Stimulated activated memory B cell treated with anti-CD40 and anti-IgM and Interleukin-4, amounts not matched to agents 10 μg/mL and 1 μg/mL and 100 μg/mL, for 72 hours (primary cell): ENCODE data around the gene RDH11.
"Not testable (repeated sequence)": the region's sequence is repeated elsewhere in the genome, so short reads cannot be mapped to it uniquely, and the experiment has no call there.

ENCODE experiments used
- ATAC-seq: fragments of 150-1000 bp; cut with Tn5 transposase; 2 replicates; pipeline ENCODE4 v1.10.0; 2021
- H3K27ac Mint-ChIP-seq: one replicate; pipeline ENCODE4 v1.8.0; 2022; ENCODE audit warnings: mild to moderate bottlenecking, mixed read lengths
- H3K27me3 Mint-ChIP-seq: one replicate; pipeline ENCODE4 v1.8.0; 2022; ENCODE audit warnings: mixed read lengths
- H3K36me3 Mint-ChIP-seq: one replicate; pipeline ENCODE4 v1.8.0; 2022; ENCODE audit warnings: mixed read lengths
- H3K4me1 Mint-ChIP-seq: one replicate; pipeline ENCODE4 v1.8.0; 2022; ENCODE audit warnings: mixed read lengths
- H3K4me3 Mint-ChIP-seq: one replicate; pipeline ENCODE4 v1.8.0; 2022; ENCODE audit warnings: mild to moderate bottlenecking, moderate library complexity, mixed read lengths
- H3K9me3 Mint-ChIP-seq: one replicate; pipeline ENCODE4 v1.8.0; 2022; ENCODE audit warnings: mixed read lengths

RDH11 gene

GRCh38 chr14:67718265-67718664, 22.7 kb upstream of the RDH11 start:
- ATAC-seq, result no peak
- Mint-ChIP-seq H3K36me3 (no peaks in the 10 kb centered on the region), H3K4me1 (peaks cover 10% of the 10 kb centered on the region), H3K9me3 (no peaks in the 10 kb centered on the region), H3K27ac (no peak overlapping the region), H3K27me3 (peaks cover 23% of the 10 kb centered on the region), H3K4me3 (no peak overlapping the region)

- no peaks in the 10 kb centered on the region for H3K36me3 Mint-ChIP-seq
- peaks cover 12% of the 10 kb centered on the region for H3K27me3 Mint-ChIP-seq
- no peak overlapping the region for H3K4me3 Mint-ChIP-seq
- H3K9me3 Mint-ChIP-seq, result no peaks in the 10 kb centered on the region
- peaks cover 1% of the 10 kb centered on the region for H3K4me1 Mint-ChIP-seq
- H3K27ac Mint-ChIP-seq, result no peak overlapping the region
- ATAC-seq, result no peak
These were observed 21.5 kb upstream of the RDH11 start for GRCh38 chr14:67717048-67717447.

GRCh38 chr14:67710209-67710608, 14.6 kb upstream of the RDH11 start:
- H3K4me1 Mint-ChIP-seq, result no peaks in the 10 kb centered on the region
- no peak overlapping the region for H3K27ac Mint-ChIP-seq
- peaks cover 3% of the 10 kb centered on the region for H3K9me3 Mint-ChIP-seq
- H3K36me3 Mint-ChIP-seq, result no peaks in the 10 kb centered on the region
- H3K4me3 Mint-ChIP-seq, result no peak overlapping the region
- no peaks in the 10 kb centered on the region for H3K27me3 Mint-ChIP-seq
- ATAC-seq, result no peak

DNA sequence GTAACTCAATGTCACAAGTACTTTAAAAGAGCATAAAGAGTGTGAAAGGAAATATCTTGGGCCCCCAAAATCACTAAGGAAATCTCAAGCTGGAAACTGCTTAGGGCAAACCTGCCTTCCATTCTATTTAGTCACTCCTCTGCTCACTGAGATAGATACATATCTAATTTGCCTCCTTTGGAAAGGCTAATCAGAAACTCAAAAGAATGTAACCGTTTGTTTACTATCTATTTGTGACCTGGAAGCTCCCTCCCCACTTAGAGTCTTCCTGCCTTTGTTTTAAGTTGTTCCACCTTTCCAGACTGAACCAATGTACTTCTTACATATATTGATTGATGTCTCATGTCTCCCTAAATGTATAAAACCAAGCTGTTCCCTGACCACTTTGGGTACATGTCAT, 14.2 kb upstream of the RDH11 start:
- not testable (repeated sequence) for H3K4me1 Mint-ChIP-seq, H3K36me3 Mint-ChIP-seq, H3K27me3 Mint-ChIP-seq, H3K9me3 Mint-ChIP-seq, ATAC-seq, H3K27ac Mint-ChIP-seq, H3K4me3 Mint-ChIP-seq

GRCh38 chr14:67709346-67709745, 13.8 kb upstream of the RDH11 start:
- ATAC-seq, H3K4me3 Mint-ChIP-seq, H3K4me1 Mint-ChIP-seq, H3K27me3 Mint-ChIP-seq, H3K9me3 Mint-ChIP-seq, H3K27ac Mint-ChIP-seq, H3K36me3 Mint-ChIP-seq: not testable (repeated sequence)

DNA sequence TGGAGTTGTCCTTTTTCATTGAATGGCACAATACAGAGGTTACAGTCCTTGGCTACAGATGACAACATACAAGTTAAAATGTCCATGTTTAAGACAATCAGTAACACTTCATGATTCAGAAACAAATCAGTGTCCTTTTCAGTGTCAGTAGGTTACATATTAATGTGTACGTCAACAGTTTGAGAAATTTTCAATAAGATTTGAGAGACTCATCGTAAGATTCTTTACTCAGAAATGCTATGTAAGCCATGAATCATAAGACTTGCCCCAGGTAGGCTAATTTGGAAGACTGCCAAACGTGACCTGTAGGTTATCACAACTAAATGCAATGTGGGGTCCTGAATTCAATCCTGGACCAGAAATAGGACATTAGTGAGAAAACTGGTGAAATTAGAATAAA, 9.6 kb upstream of the RDH11 start:
- Mint-ChIP-seq H3K9me3 (peaks cover 3% of the 10 kb centered on the region), H3K27me3 (no peaks in the 10 kb centered on the region), H3K27ac (no peak overlapping the region), H3K36me3 (no peaks in the 10 kb centered on the region), H3K4me1 (no peaks in the 10 kb centered on the region), H3K4me3 (no peak overlapping the region)
- no peak for ATAC-seq

GRCh38 chr14:67704484-67705089, 9.0 kb upstream of the RDH11 start:
- no peaks in the 10 kb centered on the region for H3K36me3 Mint-ChIP-seq
- H3K4me3 Mint-ChIP-seq, result no peak overlapping the region
- ATAC-seq, result peak; percentile 78
- no peaks in the 10 kb centered on the region for H3K4me1 Mint-ChIP-seq
- no peak overlapping the region for H3K27ac Mint-ChIP-seq
- no peaks in the 10 kb centered on the region for H3K9me3 Mint-ChIP-seq
- H3K27me3 Mint-ChIP-seq, result no peaks in the 10 kb centered on the region

DNA sequence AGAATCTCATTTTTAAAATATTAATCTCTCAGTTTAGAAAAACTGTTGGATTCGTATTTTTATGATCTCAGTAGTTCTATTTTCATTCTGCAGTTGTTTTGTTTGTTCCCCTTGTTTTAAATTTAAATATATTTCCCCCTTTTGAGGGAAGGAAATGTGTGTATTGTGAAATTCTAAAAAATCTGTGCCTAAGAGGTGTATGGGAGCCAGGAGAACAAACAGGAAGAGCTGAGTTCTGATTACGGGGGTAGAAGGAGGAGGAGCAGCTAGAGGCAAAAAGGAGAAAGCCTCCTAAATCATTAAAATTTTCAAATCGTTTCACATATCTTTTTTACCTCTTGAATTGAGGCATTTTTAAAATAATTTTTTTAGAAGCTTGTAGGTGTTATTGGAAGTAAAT, 8.4 kb upstream of the RDH11 start:
- no peak for ATAC-seq
- Mint-ChIP-seq H3K4me1 (no peaks in the 10 kb centered on the region), H3K36me3 (no peaks in the 10 kb centered on the region), H3K27ac (no peak overlapping the region), H3K9me3 (no peaks in the 10 kb centered on the region), H3K4me3 (no peak overlapping the region), H3K27me3 (no peaks in the 10 kb centered on the region)

- not testable (repeated sequence) for H3K27me3 Mint-ChIP-seq, H3K9me3 Mint-ChIP-seq, ATAC-seq, H3K4me3 Mint-ChIP-seq, H3K27ac Mint-ChIP-seq, H3K4me1 Mint-ChIP-seq, H3K36me3 Mint-ChIP-seq
These were observed 5.9 kb upstream of the RDH11 start, which contains the start of gene RDH12 for GRCh38 chr14:67701492-67701891. RDH12 (plus strand) TSS chr14:67701886; CDS start chr14:67722643, 20,757 bp downstream.

- no peak overlapping the region for H3K27ac Mint-ChIP-seq
- H3K4me1 Mint-ChIP-seq, result peaks cover 10% of the 10 kb centered on the region
- H3K4me3 Mint-ChIP-seq, result no peak overlapping the region
- no peak for ATAC-seq
- no peaks in the 10 kb centered on the region for H3K27me3 Mint-ChIP-seq
- H3K36me3 Mint-ChIP-seq, result no peaks in the 10 kb centered on the region
- no peaks in the 10 kb centered on the region for H3K9me3 Mint-ChIP-seq
These were observed 2.6 kb upstream of the RDH11 start for GRCh38 chr14:67698179-67698578.

DNA sequence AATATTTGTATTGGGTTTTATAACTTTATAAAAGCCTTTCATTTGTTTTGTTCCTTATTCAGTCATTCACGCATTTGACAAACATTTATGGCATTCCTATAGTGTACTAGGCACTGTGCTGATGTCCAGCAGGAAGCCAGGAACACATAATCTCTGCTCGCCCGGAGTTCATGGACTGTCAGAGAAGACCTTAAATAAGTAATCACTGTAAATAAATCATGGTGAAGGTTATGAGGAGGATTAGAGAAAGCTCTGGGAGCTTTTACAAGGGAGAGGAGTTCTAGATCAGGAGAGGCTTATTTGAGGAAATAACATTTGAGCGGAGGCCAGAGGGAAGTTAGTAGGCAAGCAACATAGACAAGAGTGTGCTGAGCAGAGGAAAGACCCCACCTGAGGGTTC, 1.4 kb upstream of the RDH11 start:
- H3K27me3 Mint-ChIP-seq, result no peaks in the 10 kb centered on the region
- no peak for ATAC-seq
- H3K27ac Mint-ChIP-seq, result no peak overlapping the region
- no peak overlapping the region for H3K4me3 Mint-ChIP-seq
- no peaks in the 10 kb centered on the region for H3K9me3 Mint-ChIP-seq
- peaks cover 10% of the 10 kb centered on the region for H3K4me1 Mint-ChIP-seq
- H3K36me3 Mint-ChIP-seq, result peaks cover 4% of the 10 kb centered on the region

GRCh38 chr14:67694791-67695393, 672 bp downstream of the RDH11 start:
- H3K9me3 Mint-ChIP-seq, result no peaks in the 10 kb centered on the region
- H3K36me3 Mint-ChIP-seq, result peaks cover 21% of the 10 kb centered on the region
- no peaks in the 10 kb centered on the region for H3K27me3 Mint-ChIP-seq
- H3K4me1 Mint-ChIP-seq, result peaks cover 10% of the 10 kb centered on the region
- ATAC-seq, result peak; percentile 92
- peak overlapping the region; percentile 89 for H3K4me3 Mint-ChIP-seq
- peak overlapping the region; percentile 84 for H3K27ac Mint-ChIP-seq

DNA sequence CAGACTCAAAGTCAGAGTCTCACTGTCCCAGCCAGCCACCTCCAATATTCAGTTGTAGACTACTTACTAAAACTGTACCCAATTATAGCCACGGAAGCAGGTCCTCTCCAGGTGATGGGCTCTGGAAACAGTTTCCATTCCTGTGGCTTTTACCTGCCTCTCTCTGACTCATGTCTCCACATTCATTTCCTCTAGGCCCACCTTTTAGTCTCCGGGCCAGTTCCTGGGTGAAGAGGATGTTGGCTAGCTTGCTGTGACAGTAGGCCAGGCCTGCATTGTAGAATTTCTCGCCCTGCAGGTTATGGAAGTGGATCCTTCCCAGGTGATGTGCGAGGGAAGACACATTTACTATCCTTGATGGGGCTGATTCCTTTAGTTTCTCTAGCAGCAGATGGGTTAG, 5.6 kb downstream of the RDH11 start:
- Mint-ChIP-seq H3K4me3 (no peak overlapping the region), H3K27ac (no peak overlapping the region), H3K9me3 (no peaks in the 10 kb centered on the region), H3K36me3 (peaks cover 66% of the 10 kb centered on the region), H3K4me1 (peaks cover 18% of the 10 kb centered on the region), H3K27me3 (no peaks in the 10 kb centered on the region)
- ATAC-seq, result no peak

GRCh38 chr14:67683842-67684241, 11.7 kb downstream of the RDH11 start:
- Mint-ChIP-seq H3K27me3 (no peaks in the 10 kb centered on the region), H3K36me3 (peaks cover 67% of the 10 kb centered on the region), H3K9me3 (no peaks in the 10 kb centered on the region), H3K4me1 (peaks cover 22% of the 10 kb centered on the region), H3K4me3 (no peak overlapping the region), H3K27ac (no peak overlapping the region)
- no peak for ATAC-seq

GRCh38 chr14:67680941-67681340, 14.6 kb downstream of the RDH11 start:
- no peaks in the 10 kb centered on the region for H3K9me3 Mint-ChIP-seq
- peaks cover 61% of the 10 kb centered on the region for H3K36me3 Mint-ChIP-seq

DNA sequence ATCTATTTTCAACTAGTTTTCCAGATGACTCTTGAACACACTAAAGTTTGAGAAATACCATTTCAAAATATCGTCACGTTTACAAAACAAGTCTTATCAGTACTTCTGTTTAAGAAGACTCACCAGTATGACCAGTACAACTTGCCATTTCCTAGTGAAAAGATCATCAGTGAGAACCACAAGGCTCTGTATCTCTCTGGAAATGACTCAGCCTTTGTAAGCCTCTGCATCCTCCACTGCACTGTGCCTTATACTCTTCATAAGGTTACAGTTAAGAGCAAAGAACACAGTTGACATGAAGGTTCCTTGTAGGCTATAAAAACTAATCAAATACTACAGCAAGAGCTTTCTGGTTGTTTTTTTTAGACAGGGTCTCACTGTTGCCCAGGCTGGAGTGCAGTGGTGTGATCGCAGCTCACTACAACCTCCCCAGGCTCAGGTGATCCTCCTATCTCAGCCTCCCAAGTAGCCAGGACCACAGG, 15.4 kb downstream of the RDH11 start:
- H3K27me3 Mint-ChIP-seq, result no peaks in the 10 kb centered on the region
- ATAC-seq, result peak; percentile 92
- H3K4me1 Mint-ChIP-seq, result peaks cover 29% of the 10 kb centered on the region
- peak overlapping the region; percentile 58 for H3K27ac Mint-ChIP-seq
- H3K9me3 Mint-ChIP-seq, result no peaks in the 10 kb centered on the region
- peaks cover 54% of the 10 kb centered on the region for H3K36me3 Mint-ChIP-seq
- no peak overlapping the region for H3K4me3 Mint-ChIP-seq

More at GRCh38 chr14:67680941-67681340, 14.6 kb downstream of the RDH11 start:
- ATAC-seq, result peak; percentile 53
- Mint-ChIP-seq H3K4me3 (no peak overlapping the region), H3K27ac (peak overlapping the region; percentile 58), H3K27me3 (no peaks in the 10 kb centered on the region), H3K4me1 (peaks cover 29% of the 10 kb centered on the region)
